CD4-positive, alpha-beta memory T cell (primary cell): ENCODE results near the gene CACNA1C. TPM values are rescaled to one million over a fixed set of nuclear protein-coding genes. Genes with fewer than 3 reads are reported as not detected.

ENCODE experiments used
- CTCF ChIA-PET: fragments of 350-600 bp; sonication (Branson Sonifier 250); formaldehyde crosslinking; loops from one replicate; lab custom pipeline; 2021; ENCODE audit warnings: inconsistent platforms; ENCODE audit not compliant: partially characterized antibody; lab: Charles Lee
- POLR2A ChIA-PET: fragments of 350-600 bp; sonication (Branson Sonifier 250); formaldehyde crosslinking; loops from one replicate; lab custom pipeline; 2021; ENCODE audit not compliant: partially characterized antibody; lab: Charles Lee
- DNase-seq, 5 donors: peaks; one replicate each; pipeline versions ENCODE4 v3.0.0 to v3.0.0-alpha.2; 2020 to 2022; ENCODE audit warnings: mixed read lengths in 1 of 5
- H3K27ac ChIP-seq: one replicate; pipeline ENCODE4 v1.7.0; 2013; ENCODE audit warnings: low read depth, low read length
- H3K27me3 ChIP-seq: 2 replicates; pipeline ENCODE4 v1.7.0; 2013; ENCODE audit warnings: mild to moderate bottlenecking, low read length, moderate library complexity; ENCODE audit not compliant: insufficient read depth
- H3K36me3 ChIP-seq: 2 replicates; pipeline ENCODE4 v1.7.0; 2013; ENCODE audit warnings: mild to moderate bottlenecking, low read length, moderate library complexity; ENCODE audit not compliant: insufficient read depth
- H3K4me1 ChIP-seq: 2 replicates; pipeline ENCODE4 v1.7.0; 2013; ENCODE audit warnings: mild to moderate bottlenecking, low read length, moderate library complexity; ENCODE audit not compliant: insufficient read depth
- H3K4me3 ChIP-seq, 2 donors: one replicate each; pipeline ENCODE4 v1.7.0; 2013; ENCODE audit warnings: low read length in 2 of 2, mild to moderate bottlenecking in 1 of 2
- H3K9me3 ChIP-seq, 2 donors: one replicate each; pipeline ENCODE4 v1.7.0; 2013; ENCODE audit warnings: low read length in 2 of 2, control low read depth in 1 of 2; ENCODE audit not compliant: control insufficient read depth in 1 of 2
- H3K27ac Mint-ChIP-seq, 7 donors: one replicate each; pipeline ENCODE4 v1.8.0; 2020 to 2021; ENCODE audit warnings: mixed read lengths in 7 of 7, mild to moderate bottlenecking in 6 of 7, inconsistent platforms in 3 of 7, moderate library complexity in 3 of 7
- H3K27me3 Mint-ChIP-seq, 2 donors: one replicate each; pipeline ENCODE4 v1.8.0; 2020 to 2021; ENCODE audit warnings: mixed read lengths in 2 of 2
- H3K36me3 Mint-ChIP-seq, 2 donors: one replicate each; pipeline ENCODE4 v1.8.0; 2020 to 2021; ENCODE audit warnings: mixed read lengths in 2 of 2, inconsistent platforms in 1 of 2, mild to moderate bottlenecking in 1 of 2
- H3K4me1 Mint-ChIP-seq, 4 donors: one replicate each; pipeline ENCODE4 v1.8.0; 2020 to 2021; ENCODE audit warnings: mixed read lengths in 4 of 4, mild to moderate bottlenecking in 1 of 4
- H3K4me3 Mint-ChIP-seq, 8 donors: one replicate each; pipeline ENCODE4 v1.8.0; 2020 to 2021; ENCODE audit warnings: mixed read lengths in 8 of 8, mild to moderate bottlenecking in 7 of 8, moderate library complexity in 6 of 8, inconsistent platforms in 3 of 8
- H3K9me3 Mint-ChIP-seq, 8 donors: one replicate each; pipeline ENCODE4 v1.8.0; 2020 to 2021; ENCODE audit warnings: mixed read lengths in 8 of 8, mild to moderate bottlenecking in 5 of 8, inconsistent platforms in 3 of 8, moderate library complexity in 1 of 8
- intact Hi-C: fragments of 100-400 bp; cut with micrococcal nuclease; formaldehyde crosslinking; loops from one replicate; pipeline ENCODE4 v1.15.1; 2023
- polyA plus RNA-seq, 2 donors: library from polyadenylated mRNA; unstranded; fragments of 300-500 nt; fragmentation: Illumina TruSeq; gene quantifications; one replicate each; pipeline ENCODE4 v1.2.3, GENCODE V29; 2021
- total RNA-seq, 2 experiments: library from RNA; stranded (reverse); gene quantifications; one replicate each; pipeline ENCODE4 v1.2.3, GENCODE V29; 2021

Gene CACNA1C
- total and polyA plus RNA-seq, 4 experiments from 2014 or later: 0.05 to 0.21 (median 0.07) TPM

DNA sequence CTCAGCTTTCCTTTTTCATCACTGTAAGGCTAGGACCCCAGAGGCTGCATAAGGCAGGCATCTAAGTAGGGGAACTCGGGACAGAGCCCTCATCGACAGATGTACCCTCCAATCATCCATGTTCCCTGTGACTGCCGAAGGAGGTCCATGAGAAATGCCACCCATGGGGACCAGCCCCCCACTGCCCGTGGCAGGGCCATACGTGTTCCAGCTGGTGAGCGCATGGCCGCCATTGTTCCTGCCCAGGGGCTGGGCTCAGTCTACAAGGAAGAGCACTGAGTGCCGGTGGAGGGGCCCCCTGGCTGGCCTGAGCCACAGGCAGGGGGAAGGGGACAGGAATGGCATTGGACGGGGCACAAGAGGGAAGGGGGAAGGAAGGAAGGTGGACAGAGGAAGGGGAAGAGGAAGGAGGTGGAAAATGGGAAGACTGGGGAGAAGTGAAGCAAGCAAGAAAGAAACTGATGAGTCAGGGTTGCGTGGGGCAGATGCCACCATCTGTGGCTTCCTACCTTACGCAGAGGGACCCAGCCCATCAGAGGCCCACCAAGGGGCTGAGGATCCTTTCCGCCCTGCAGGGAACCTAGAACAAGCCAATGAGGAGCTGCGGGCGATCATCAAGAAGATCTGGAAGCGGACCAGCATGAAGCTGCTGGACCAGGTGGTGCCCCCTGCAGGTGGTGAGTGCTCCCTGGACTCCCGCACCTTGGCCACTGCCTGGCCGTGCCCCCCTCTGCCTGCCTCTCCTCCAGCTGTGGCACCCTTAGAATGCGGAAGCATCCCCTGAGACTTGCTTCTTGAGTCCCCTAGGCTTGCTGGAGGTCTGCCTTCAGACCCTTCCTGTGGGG, 621.4 kb downstream of the CACNA1C start:
- Mint-ChIP-seq H3K4me1 (no peaks in the 10 kb centered on the region), H3K27ac (no peak overlapping the region), H3K27me3 (no peaks in the 10 kb centered on the region), H3K36me3 (peaks cover 1 to 5% of the 10 kb centered on the region in 2 donors), H3K4me3 (no peak overlapping the region), H3K9me3 (peaks cover 0 to 4% (median 0%) of the 10 kb centered on the region in 8 donors)
- Histone ChIP-seq H3K27ac (no peak overlapping the region), H3K9me3 (no peaks in the 10 kb centered on the region), H3K36me3 (no peaks in the 10 kb centered on the region), H3K27me3 (no peaks in the 10 kb centered on the region), H3K4me1 (no peaks in the 10 kb centered on the region), H3K4me3 (no peak overlapping the region)
- no peak for DNase-seq
- CTCF ChIA-PET: no interaction called here
- POLR2A ChIA-PET: no interaction called here
- intact Hi-C loops: no loop called here

DNA sequence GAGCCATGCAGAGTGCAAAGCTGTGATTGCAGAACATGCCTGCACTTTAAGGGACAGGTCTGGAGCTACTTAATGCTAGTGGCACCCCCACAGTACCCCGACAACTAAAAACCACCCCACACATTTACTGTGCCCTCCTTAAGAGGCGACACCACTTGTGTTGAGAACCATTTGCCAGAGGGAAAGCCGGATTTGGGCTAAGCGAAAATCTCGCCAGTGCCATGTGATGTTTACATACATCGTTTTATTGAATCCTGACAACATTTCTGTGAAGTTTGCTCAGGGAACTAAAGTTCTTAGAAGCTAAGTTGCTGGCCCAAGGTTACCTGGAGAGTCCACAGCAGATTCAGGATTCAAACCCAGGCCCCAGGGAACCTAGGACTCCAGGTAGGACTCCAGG, 623.0 kb downstream of the CACNA1C start:
- no peaks in the 10 kb centered on the region for H3K27me3 ChIP-seq
- no peaks in the 10 kb centered on the region for H3K27me3 Mint-ChIP-seq
- H3K9me3 Mint-ChIP-seq: peaks cover 0 to 4% (median 0%) of the 10 kb centered on the region in 8 donors
- no peaks in the 10 kb centered on the region for H3K36me3 ChIP-seq
- H3K4me3 ChIP-seq: no peak overlapping the region
- H3K27ac Mint-ChIP-seq: no peak overlapping the region
- DNase-seq: no peak
- H3K36me3 Mint-ChIP-seq: no peaks in the 10 kb centered on the region
- ChIA-PET CTCF (no interaction called here), POLR2A (no interaction called here)
- H3K4me3 Mint-ChIP-seq: no peak overlapping the region
- H3K4me1 Mint-ChIP-seq: no peaks in the 10 kb centered on the region
- intact Hi-C loops: no loop called here
- H3K27ac ChIP-seq: no peak overlapping the region
- H3K9me3 ChIP-seq: no peaks in the 10 kb centered on the region
- no peaks in the 10 kb centered on the region for H3K4me1 ChIP-seq

DNA sequence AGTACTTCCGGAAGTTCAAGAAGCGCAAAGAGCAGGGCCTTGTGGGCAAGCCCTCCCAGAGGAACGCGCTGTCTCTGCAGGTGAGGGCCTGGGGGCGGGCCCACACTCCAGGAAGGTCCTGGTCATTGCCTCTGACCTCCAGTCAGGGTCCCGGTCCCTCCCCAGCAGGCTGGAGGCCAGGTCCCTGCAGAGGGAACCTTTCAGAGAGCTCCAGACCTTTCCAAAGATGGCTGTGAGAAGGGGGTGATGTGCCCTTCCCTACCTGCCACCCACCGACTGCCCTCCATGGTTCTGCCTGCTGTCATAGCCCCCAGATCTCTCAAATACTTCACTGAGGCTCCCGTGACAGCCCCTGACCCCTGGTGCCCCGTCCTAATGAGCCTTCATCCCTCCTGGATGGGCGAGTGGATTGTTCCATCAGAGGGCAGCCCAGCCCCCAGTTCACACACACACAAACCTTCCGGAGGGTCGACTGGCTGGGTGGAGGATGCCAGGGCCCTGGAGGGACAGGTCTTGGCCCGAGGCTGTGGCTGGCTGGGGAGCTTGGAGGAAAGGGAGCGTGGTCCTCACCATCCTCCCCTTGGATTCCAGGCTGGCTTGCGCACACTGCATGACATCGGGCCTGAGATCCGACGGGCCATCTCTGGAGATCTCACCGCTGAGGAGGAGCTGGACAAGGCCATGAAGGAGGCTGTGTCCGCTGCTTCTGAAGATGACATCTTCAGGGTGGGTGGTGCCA, 624.5 kb downstream of the CACNA1C start:
- H3K27me3 ChIP-seq: no peaks in the 10 kb centered on the region
- no peaks in the 10 kb centered on the region for H3K4me1 ChIP-seq
- Mint-ChIP-seq H3K4me3 (no peak overlapping the region), H3K9me3 (peaks cover 0 to 5% (median 0%) of the 10 kb centered on the region in 8 donors), H3K27ac (peak overlapping the region in 2 of 7 donors; percentile 12 to 66), H3K4me1 (peaks cover 0 to 2% (median 0%) of the 10 kb centered on the region in 4 donors), H3K27me3 (no peaks in the 10 kb centered on the region), H3K36me3 (peaks cover 0 to 1% of the 10 kb centered on the region in 2 donors)
- no peak for DNase-seq
- CTCF ChIA-PET: interaction anchor here (1.3 kb wide), 1 partner anchor 8 kb away, joined by 3 read pairs; no protein-coding TSS in a partner anchor
- no peaks in the 10 kb centered on the region for H3K36me3 ChIP-seq
- intact Hi-C loops: no loop called here
- POLR2A ChIA-PET: no interaction called here
- no peak overlapping the region for H3K27ac ChIP-seq
- H3K4me3 ChIP-seq: no peak overlapping the region
- no peaks in the 10 kb centered on the region for H3K9me3 ChIP-seq

DNA sequence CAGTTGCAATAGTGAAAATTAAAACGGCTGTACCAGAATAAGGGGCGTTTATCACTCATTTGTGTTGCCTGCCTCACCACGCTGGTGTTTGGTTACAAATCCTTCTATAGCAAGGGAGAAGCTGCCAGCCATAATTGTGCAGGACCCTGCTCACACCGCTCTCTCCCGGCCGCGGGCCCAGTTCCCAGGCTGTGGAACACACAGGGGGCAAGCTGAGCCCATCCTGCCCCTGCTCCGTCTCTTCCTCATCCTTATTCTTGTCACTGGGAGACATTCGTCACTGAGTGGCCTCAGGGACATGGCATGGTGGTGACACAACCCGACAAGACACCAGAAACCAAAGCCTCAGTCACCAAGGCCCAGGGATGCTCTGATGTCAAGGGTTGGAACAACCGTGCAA, 625.6 kb downstream of the CACNA1C start:
- Histone ChIP-seq H3K4me1 (no peaks in the 10 kb centered on the region), H3K27me3 (no peaks in the 10 kb centered on the region), H3K27ac (no peak overlapping the region), H3K36me3 (no peaks in the 10 kb centered on the region), H3K4me3 (no peak overlapping the region), H3K9me3 (no peaks in the 10 kb centered on the region)
- H3K27me3 Mint-ChIP-seq: peaks cover 0 to 2% of the 10 kb centered on the region in 2 donors
- ChIA-PET CTCF (interaction anchor here (1.3 to 8.5 kb wide), 2 partner anchors 10 to 107 kb away, joined by 3 to 121 read pairs; no protein-coding TSS in a partner anchor), POLR2A (no interaction called here)
- H3K27ac Mint-ChIP-seq: peak overlapping the region in 2 of 7 donors; percentile 32 to 36
- peaks cover 4 to 11% (median 5%) of the 10 kb centered on the region in 4 donors for H3K4me1 Mint-ChIP-seq
- intact Hi-C loops: no loop called here
- peaks cover 0 to 6% of the 10 kb centered on the region in 2 donors for H3K36me3 Mint-ChIP-seq
- H3K9me3 Mint-ChIP-seq: peaks cover 0 to 9% (median 0%) of the 10 kb centered on the region in 8 donors
- no peak overlapping the region for H3K4me3 Mint-ChIP-seq
- no peak for DNase-seq

DNA sequence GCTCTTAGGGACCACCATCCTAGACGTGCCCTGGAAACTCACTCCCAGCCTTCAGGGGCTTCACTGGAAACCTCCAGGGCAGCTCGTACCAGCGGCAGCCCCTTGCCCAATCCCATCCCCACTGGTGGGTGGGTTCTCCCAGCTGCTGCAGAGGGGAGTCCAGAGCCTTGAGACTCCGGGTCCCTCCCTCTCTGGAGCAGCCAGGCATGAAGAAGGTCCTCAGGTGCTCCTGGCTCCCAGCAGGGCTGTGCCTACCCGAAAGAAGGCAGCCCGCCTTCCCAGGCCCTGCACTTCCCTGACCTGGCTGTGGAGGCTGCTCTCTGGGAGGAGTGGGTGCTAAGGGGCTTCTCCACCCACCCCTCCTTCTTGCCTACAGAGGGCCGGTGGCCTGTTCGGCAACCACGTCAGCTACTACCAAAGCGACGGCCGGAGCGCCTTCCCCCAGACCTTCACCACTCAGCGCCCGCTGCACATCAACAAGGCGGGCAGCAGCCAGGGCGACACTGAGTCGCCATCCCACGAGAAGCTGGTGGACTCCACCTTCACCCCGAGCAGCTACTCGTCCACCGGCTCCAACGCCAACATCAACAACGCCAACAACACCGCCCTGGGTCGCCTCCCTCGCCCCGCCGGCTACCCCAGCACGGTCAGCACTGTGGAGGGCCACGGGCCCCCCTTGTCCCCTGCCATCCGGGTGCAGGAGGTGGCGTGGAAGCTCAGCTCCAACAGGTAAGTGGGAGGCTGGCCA, 626.5 kb downstream of the CACNA1C start:
- Histone ChIP-seq H3K4me1 (no peaks in the 10 kb centered on the region), H3K27me3 (no peaks in the 10 kb centered on the region), H3K4me3 (no peak overlapping the region), H3K27ac (no peak overlapping the region), H3K36me3 (no peaks in the 10 kb centered on the region), H3K9me3 (no peaks in the 10 kb centered on the region)
- ChIA-PET CTCF (interaction anchor here (1.2 to 8.5 kb wide), 2 partner anchors 14 to 107 kb away, joined by 3 to 121 read pairs; no protein-coding TSS in a partner anchor), POLR2A (no interaction called here)
- H3K9me3 Mint-ChIP-seq: peaks cover 0 to 9% (median 0%) of the 10 kb centered on the region in 8 donors
- H3K36me3 Mint-ChIP-seq: peaks cover 0 to 6% of the 10 kb centered on the region in 2 donors
- peaks cover 0 to 2% of the 10 kb centered on the region in 2 donors for H3K27me3 Mint-ChIP-seq
- intact Hi-C loops: no loop called here
- H3K4me3 Mint-ChIP-seq: no peak overlapping the region
- DNase-seq: no peak
- H3K4me1 Mint-ChIP-seq: peaks cover 4 to 11% (median 7%) of the 10 kb centered on the region in 4 donors
- no peak overlapping the region for H3K27ac Mint-ChIP-seq

DNA sequence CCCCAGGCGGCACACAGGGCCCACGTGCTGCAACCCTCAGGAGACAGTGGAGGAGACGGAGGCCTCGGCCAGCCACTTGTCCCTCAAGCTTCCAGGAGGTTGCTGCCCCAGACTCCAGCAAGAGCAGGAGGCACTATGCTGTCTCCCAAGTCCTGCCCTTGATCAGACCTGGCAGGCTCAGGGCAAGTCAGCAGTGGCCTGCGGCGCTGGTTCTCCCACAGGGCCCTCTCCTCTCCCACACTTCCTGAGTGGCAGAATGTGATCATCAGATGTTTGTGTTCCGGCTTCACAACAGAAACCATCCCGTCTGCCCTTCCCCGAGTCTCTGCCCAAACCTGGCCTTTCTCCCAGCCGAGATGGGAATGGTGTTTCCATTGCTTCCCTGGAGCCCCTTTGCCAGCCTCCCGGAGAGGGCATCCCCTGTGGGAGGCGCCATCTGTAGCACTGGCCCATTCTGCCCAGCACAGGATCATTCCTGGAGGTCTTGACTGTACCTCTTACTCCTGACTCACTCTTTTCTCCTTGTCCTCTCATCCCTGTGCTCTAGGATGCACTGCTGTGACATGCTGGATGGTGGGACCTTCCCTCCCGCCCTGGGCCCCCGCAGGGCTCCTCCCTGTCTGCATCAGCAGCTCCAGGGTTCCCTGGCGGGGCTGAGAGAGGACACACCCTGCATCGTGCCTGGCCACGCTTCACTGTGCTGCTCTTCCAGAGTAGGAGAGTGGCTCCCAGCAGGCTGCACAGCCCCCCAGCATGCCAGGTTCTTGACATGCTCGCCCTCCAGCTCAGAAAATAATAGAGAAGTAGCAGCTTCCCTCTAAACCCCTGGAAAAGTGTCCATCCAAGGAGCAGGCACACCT, 627.3 kb downstream of the CACNA1C start:
- Histone ChIP-seq H3K4me1 (no peaks in the 10 kb centered on the region), H3K36me3 (no peaks in the 10 kb centered on the region), H3K4me3 (no peak overlapping the region), H3K27me3 (no peaks in the 10 kb centered on the region), H3K9me3 (no peaks in the 10 kb centered on the region), H3K27ac (no peak overlapping the region)
- no peak for DNase-seq
- peaks cover 0 to 9% (median 0%) of the 10 kb centered on the region in 8 donors for H3K9me3 Mint-ChIP-seq
- ChIA-PET CTCF (interaction anchor here (1.2 to 8.5 kb wide), 2 partner anchors 15 to 106 kb away, joined by 3 to 121 read pairs; no protein-coding TSS in a partner anchor), POLR2A (no interaction called here)
- peaks cover 0 to 2% of the 10 kb centered on the region in 2 donors for H3K27me3 Mint-ChIP-seq
- peaks cover 0 to 6% of the 10 kb centered on the region in 2 donors for H3K36me3 Mint-ChIP-seq
- H3K4me1 Mint-ChIP-seq: peaks cover 4 to 11% (median 7%) of the 10 kb centered on the region in 4 donors
- intact Hi-C loops: no loop called here
- H3K27ac Mint-ChIP-seq: no peak overlapping the region
- no peak overlapping the region for H3K4me3 Mint-ChIP-seq
